Fibroblast of lung (primary cell): ENCODE measurements around the gene PRPH.

Source experiments
- CTCF ChIP-seq, 2 donors: IDR thresholded peaks in 1 of 2; conservative IDR thresholded peaks in 1 of 2; 1 replicate in 1 of 2; 2 replicates in 1 of 2; pipeline ENCODE4 v1.5.1; 2011 to 2012; ENCODE audit warnings: low read length in 2 of 2, control low read depth in 1 of 2, inconsistent platforms in 1 of 2, low read depth in 1 of 2, mild to moderate bottlenecking in 1 of 2
- EZH2 ChIP-seq: IDR thresholded peaks from 2 replicates; pipeline ENCODE4 v1.5.1; 2012; ENCODE audit warnings: low read length, control low read depth, mild to moderate bottlenecking; ENCODE audit errors: missing control alignments

DNA sequence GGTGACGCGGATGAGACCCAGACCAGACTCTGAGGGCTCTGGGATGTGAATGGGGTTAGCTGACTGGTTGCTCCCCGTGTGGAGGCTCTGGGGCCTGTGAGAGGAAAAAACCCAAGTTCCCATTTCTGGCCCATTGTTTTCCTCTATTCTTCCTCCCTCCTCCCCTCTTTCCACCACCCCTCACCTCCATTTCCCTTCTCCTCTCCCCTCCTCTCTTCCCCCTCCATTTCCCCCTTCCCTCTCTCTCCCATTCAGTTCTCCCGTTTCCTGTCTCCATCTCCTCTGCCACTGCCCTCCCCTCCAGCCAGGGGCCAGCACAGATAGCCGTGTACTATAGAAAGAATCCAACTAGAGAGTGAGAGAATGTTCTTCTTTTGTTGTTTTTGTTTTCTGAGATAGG, 12.6 kb upstream of the PRPH start:
- TF ChIP-seq CTCF (conservative IDR thresholded peaks at IDR 0.05 in 1 of 2, IDR thresholded peaks at IDR 0.05 in 1 of 2; ENCODE audit: low read depth in 1 of 2, low read length in 2 of 2), result no peak
- no peak for TF ChIP-seq EZH2
